Measurements from ENCODE around the gene RYR3.

Gene RYR3

GRCh38 chr15:33649217-33649933, 338.6 kb downstream of the RYR3 start:
- Histone ChIP-seq H4K20me1 (ENCODE audit: control insufficient read depth, insufficient read depth, low read depth, low read length) (no peaks in the 10 kb centered on the region), H3K4me3 (ENCODE audit: low read length) (no peak overlapping the region), H3K27me3 (ENCODE audit: control insufficient read depth, low read length) (peaks cover 3% of the 10 kb centered on the region; the same call in 1 of the 2 replicates), H3K9me2 (replicated peaks; ENCODE audit: control insufficient read depth, low read length) (no peaks in the 10 kb centered on the region), H3K36me3 (ENCODE audit: control insufficient read depth, low read length) (no peaks in the 10 kb centered on the region), H3F3A (ENCODE audit: control insufficient read depth, insufficient read depth) (no peaks in the 10 kb centered on the region), H3K4me2 (ENCODE audit: low read length) (no peak overlapping the region), H3K27ac (ENCODE audit: low read depth, low read length) (no peak overlapping the region), H3K4me1 (ENCODE audit: control insufficient read depth, low read length) (no peaks in the 10 kb centered on the region), H3K79me2 (ENCODE audit: control insufficient read depth, low read length) (no peaks in the 10 kb centered on the region), H3K9me3 (ENCODE audit: control insufficient read depth, insufficient read depth, low read length) (no peaks in the 10 kb centered on the region)
- TF ChIP-seq CTCF (IDR thresholded peaks at IDR 0.05; ENCODE audit: low read depth, low read length, poor library complexity, severe bottlenecking) (no peak), EZH2phosphoT487 (IDR thresholded peaks at IDR 0.05; ENCODE audit: borderline replicate concordance, low read length) (no peak)

- Histone ChIP-seq H3K4me2 (ENCODE audit: low read length) (no peak overlapping the region), H3K9me2 (replicated peaks; ENCODE audit: control insufficient read depth, low read length) (no peaks in the 10 kb centered on the region), H3K9me3 (ENCODE audit: control insufficient read depth, insufficient read depth, low read length) (no peaks in the 10 kb centered on the region), H3K27me3 (ENCODE audit: control insufficient read depth, low read length) (no peaks in the 10 kb centered on the region; the same call in 1 of the 2 replicates), H3K79me2 (ENCODE audit: control insufficient read depth, low read length) (no peaks in the 10 kb centered on the region), H3K27ac (ENCODE audit: low read depth, low read length) (no peak overlapping the region), H3K4me1 (ENCODE audit: control insufficient read depth, low read length) (no peaks in the 10 kb centered on the region), H3K4me3 (ENCODE audit: low read length) (no peak overlapping the region), H3K36me3 (ENCODE audit: control insufficient read depth, low read length) (no peaks in the 10 kb centered on the region), H4K20me1 (ENCODE audit: control insufficient read depth, insufficient read depth, low read depth, low read length) (no peaks in the 10 kb centered on the region), H3F3A (ENCODE audit: control insufficient read depth, insufficient read depth) (no peaks in the 10 kb centered on the region)
- no peak for TF ChIP-seq CTCF (IDR thresholded peaks at IDR 0.05; ENCODE audit: low read depth, low read length, poor library complexity, severe bottlenecking)
- TF ChIP-seq EZH2phosphoT487 (IDR thresholded peaks at IDR 0.05; ENCODE audit: borderline replicate concordance, low read length): no peak
Measured at GRCh38 chr15:33654860-33655259, 344.1 kb downstream of the RYR3 start.

GRCh38 chr15:33655488-33655887, 344.7 kb downstream of the RYR3 start:
- Histone ChIP-seq H3K4me1 (ENCODE audit: control insufficient read depth, low read length) (no peaks in the 10 kb centered on the region), H3K4me3 (ENCODE audit: low read length) (no peak overlapping the region), H3K9me2 (replicated peaks; ENCODE audit: control insufficient read depth, low read length) (no peaks in the 10 kb centered on the region), H3K36me3 (ENCODE audit: control insufficient read depth, low read length) (no peaks in the 10 kb centered on the region), H3K4me2 (ENCODE audit: low read length) (no peak overlapping the region), H3K27ac (ENCODE audit: low read depth, low read length) (no peak overlapping the region), H3K79me2 (ENCODE audit: control insufficient read depth, low read length) (no peaks in the 10 kb centered on the region), H4K20me1 (ENCODE audit: control insufficient read depth, insufficient read depth, low read depth, low read length) (no peaks in the 10 kb centered on the region), H3F3A (ENCODE audit: control insufficient read depth, insufficient read depth) (no peaks in the 10 kb centered on the region), H3K27me3 (ENCODE audit: control insufficient read depth, low read length) (no peaks in the 10 kb centered on the region; the same call in 1 of the 2 replicates), H3K9me3 (ENCODE audit: control insufficient read depth, insufficient read depth, low read length) (no peaks in the 10 kb centered on the region)
- TF ChIP-seq EZH2phosphoT487 (IDR thresholded peaks at IDR 0.05; ENCODE audit: borderline replicate concordance, low read length) (no peak), CTCF (IDR thresholded peaks at IDR 0.05; ENCODE audit: low read depth, low read length, poor library complexity, severe bottlenecking) (no peak)

Data from DOHH2 (cell line).